Measurements from ENCODE around the gene PIF1. TPM values are rescaled to one million over a fixed set of nuclear protein-coding genes. Genes with fewer than 3 reads are reported as not detected.

The PIF1 gene, protein sequence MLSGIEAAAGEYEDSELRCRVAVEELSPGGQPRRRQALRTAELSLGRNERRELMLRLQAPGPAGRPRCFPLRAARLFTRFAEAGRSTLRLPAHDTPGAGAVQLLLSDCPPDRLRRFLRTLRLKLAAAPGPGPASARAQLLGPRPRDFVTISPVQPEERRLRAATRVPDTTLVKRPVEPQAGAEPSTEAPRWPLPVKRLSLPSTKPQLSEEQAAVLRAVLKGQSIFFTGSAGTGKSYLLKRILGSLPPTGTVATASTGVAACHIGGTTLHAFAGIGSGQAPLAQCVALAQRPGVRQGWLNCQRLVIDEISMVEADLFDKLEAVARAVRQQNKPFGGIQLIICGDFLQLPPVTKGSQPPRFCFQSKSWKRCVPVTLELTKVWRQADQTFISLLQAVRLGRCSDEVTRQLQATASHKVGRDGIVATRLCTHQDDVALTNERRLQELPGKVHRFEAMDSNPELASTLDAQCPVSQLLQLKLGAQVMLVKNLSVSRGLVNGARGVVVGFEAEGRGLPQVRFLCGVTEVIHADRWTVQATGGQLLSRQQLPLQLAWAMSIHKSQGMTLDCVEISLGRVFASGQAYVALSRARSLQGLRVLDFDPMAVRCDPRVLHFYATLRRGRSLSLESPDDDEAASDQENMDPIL
- total RNA-seq (2014; rRNA removed; shearing (Covaris generic)) = 30.2 and 35.5 TPM in 2 replicates

GRCh38 chr15:64825431-64826294, at the start of gene PIF1:
PIF1 (minus strand) TSS chr15:64825647; CDS start chr15:64824335, 1,312 bp downstream.

DNA sequence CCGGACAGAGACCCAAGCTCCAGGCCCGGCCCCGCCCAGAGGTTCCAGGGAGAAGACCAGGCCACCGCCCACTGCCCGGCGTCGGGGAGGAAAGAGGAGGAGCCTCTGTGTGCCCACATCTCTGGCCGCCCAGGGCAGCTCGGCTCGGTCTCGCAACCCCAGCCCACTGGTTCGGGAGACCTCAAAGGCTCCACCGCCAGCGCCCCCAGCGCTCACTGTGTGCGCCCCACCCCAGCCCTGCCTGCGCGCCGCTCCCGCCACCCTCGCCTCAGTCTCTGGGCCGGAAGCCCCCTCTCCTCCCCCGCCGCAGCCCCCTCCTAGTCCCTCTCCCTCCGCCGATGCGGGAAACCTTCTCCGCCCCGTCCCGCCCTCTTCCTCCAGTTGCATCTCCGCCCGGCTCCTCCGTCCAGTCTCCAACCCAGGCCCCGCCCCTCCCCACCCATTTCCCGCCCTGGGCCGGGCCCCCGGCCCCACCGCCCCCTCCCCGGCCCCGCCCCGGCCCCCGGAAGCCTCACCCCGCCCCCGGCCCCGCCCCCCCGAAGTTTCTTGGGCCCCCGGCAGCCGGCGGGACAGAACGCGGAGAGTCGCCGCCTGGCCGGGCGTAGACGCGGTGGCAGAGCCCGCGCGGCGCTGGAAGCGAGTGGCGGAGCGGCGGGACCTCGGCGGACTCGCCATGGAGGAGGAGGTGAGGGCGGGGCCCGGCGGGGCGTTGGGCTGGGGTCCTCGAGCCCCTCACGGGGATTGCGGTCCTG, 16.1 kb upstream of the PIF1 start, which contains the start of gene PLEKHO2:
TSS of gene PLEKHO2 (plus strand) at position 572 of the 752 bp plus-strand sequence. CDS start at position 674, 102 bp downstream.

GRCh38 chr15:64775551-64776401, 49.7 kb downstream of the PIF1 start, which contains the start of gene RBPMS2:
RBPMS2 (minus strand) TSS chr15:64775589; CDS start chr15:64775319, 270 bp downstream.

Other genes with a start within 250 kb of the PIF1 start
- 0.16 and 0.34 TPM in 2 replicates for gene RBPMS2, start 50.1 kb downstream of the PIF1 start, total RNA-seq (2014; rRNA removed; shearing (Covaris generic))
- 14.5 and 14.6 TPM in 2 replicates for gene PLEKHO2, start 16.3 kb upstream of the PIF1 start, total RNA-seq (2014; rRNA removed; shearing (Covaris generic))
- gene ANKDD1A, start 86.3 kb upstream of the PIF1 start, total RNA-seq (2014; rRNA removed; shearing (Covaris generic)) = 1.8 and 2.2 TPM in 2 replicates
- 44.2 and 48.8 TPM in 2 replicates for gene SPG21, start 164.3 kb upstream of the PIF1 start, total RNA-seq (2014; rRNA removed; shearing (Covaris generic))
- gene MTFMT, start 204.0 kb upstream of the PIF1 start, total RNA-seq (2014; rRNA removed; shearing (Covaris generic)) = 21.9 and 77.4 TPM in 2 replicates
- gene SLC51B, start 219.7 kb upstream of the PIF1 start, total RNA-seq (2014; rRNA removed; shearing (Covaris generic)) = not detected in 2 replicates
- 0.29 and 0.60 TPM in 2 replicates for gene RASL12, start 242.3 kb upstream of the PIF1 start, total RNA-seq (2014; rRNA removed; shearing (Covaris generic))

All from A375 (cell line).